ELR (cell line): Measurements from ENCODE around the gene LRP1.
A peak's percentile ranks its signal among the peaks of the same experiment; 100 is the strongest.

Source experiments
- DNase-seq: peaks from one replicate; pipeline ENCODE4 v3.0.0-alpha.2; 2015; ENCODE audit warnings: low read depth

The LRP1 gene

DNA sequence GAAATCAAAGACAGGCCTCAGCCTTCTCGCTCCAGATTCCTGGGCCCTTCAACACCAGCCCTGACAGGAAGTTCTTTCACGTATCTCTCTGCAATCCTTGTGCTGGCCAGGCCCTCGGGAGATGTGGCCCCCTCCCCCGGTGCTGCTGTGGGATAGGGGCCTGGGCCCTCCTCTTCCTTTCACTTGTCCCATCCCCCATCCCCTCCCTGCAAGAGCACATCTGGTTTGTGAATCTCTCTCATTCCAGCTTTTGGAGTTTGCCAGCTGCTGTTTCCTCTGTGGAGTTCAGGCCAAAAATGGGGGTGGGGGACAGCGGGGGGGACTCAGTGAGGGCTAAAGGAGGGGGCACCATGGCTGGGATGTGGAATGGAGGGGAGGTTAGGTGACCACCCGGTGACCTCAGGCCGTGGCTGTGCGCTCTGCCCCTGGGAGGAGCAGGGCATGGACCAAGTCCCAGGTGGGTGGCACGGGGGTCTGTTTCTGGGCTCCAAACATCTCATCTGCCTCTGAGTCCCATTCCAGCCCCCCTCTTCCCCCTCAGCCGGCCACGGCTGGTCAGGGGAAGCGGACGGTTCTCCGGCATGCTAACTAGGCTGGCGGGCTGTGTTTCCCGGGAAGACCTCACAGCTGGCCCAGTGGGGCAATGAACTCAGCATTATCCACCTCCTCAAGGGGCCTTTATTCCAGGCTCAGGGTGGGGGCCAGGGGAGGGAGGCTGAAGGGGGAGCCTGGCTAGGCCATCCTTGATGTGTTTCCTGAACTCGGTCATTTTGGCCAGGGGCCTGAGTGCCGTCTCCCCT is 7.4 kb downstream of the LRP1 start:
- DNase-seq = no peak

- DNase-seq = no peak
These were observed 10.4 kb downstream of the LRP1 start for GRCh38 chr12:57138526-57139272.

- DNase-seq = peak; percentile 63
These were observed 11.7 kb downstream of the LRP1 start for GRCh38 chr12:57139796-57140649.

DNA sequence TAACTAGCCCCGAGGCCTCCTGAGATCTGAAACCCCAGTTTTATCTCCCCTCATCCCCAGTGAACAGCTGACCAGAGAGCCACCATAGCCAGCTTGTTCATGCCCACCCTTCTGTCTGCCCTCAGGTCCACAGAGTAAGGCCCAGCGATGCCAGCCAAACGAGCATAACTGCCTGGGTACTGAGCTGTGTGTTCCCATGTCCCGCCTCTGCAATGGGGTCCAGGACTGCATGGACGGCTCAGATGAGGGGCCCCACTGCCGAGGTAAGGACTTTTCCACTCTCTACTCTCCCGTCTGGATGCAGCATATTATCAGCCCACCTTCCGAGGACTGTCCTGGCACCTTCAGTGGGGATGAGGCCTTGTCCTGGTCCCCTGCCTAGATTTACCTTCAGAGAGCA is 13.0 kb downstream of the LRP1 start:
- DNase-seq = no peak

DNA sequence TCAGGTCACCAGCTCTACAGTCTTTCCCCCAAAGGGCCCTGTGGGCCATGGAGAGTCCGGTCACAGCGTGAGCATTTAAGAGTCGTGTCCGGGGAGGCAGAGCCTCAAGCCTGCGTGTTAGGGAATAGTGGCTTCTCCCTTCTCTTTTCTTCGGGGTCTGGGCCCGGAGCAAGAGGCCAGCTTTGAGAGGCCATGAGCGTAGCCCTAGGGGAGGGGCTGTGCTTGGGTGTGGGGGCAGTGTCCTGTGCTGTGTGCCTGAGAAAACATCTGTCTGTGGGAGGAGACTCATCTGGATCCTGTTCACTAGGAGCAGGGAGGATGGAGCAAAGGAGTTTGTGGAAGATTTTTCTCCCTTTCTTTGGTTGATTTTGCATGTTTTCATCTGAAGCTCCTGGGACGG is 13.8 kb downstream of the LRP1 start:
- DNase-seq = no peak

DNA sequence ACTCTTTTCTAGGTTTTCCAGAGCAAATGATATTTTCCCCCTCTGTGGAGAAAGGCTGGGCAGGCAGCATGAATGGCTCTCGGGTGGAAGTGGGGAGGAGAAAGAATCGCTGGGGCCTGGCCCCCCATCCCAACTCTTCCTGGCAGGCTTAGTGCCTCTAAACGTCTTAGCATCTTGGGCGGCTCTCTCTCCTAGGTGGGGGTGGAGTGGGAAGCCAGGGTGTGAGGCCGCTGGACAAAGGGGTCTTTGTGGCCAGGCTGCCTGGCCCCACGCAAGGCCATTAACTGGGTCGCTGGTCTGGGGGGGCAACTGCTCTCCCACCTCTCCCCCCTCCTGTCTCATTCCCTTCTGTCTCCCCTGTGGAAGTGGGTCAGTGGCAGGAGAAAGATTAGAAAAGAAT is 14.4 kb downstream of the LRP1 start:
- no peak for DNase-seq

GRCh38 chr12:57143454-57143853 is 15.2 kb downstream of the LRP1 start:
- no peak for DNase-seq

DNA sequence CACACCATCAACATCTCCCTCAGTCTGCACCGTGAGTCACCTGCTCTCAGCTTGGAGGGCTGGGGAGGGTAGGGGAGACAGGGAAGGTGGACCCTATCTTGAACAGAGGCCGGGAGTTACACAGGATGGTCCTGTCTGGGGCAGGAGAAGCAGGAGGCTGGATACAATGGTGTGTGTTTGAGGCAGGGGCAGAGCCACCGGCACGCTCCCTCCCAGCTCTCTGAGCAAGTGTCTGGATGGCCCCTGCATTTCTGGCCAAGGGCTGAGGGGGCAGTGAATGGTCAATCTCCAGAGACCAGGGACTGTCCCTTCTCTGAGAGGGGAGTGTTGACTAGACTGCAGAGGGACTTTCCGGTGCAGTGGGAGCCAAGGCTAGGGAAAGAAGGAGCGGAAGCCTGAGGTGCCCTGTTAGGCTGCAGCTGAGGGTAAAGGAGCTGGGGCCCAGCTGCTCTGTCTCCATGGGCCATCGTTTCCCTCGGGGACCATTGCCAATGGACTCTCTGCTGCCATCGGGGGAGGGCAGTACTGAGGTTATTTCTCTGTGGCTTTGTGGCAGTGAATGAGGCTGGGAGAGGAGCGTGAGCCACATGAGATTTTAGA is 17.3 kb downstream of the LRP1 start:
- DNase-seq = no peak

- DNase-seq = no peak
These were observed 17.8 kb downstream of the LRP1 start for GRCh38 chr12:57146092-57146491.

- peak; percentile 89 for DNase-seq
These were observed 19.0 kb downstream of the LRP1 start, which contains the start of gene LRP1-AS for GRCh38 chr12:57146961-57147944. Gene LRP1-AS (minus strand): TSS chr12:57147619.

GRCh38 chr12:57148469-57149244 is 20.4 kb downstream of the LRP1 start:
- peak; percentile 63 for DNase-seq

- no peak for DNase-seq
These were observed 21.1 kb downstream of the LRP1 start for GRCh38 chr12:57149245-57149900.

GRCh38 chr12:57150400-57151000 is 22.2 kb downstream of the LRP1 start:
- DNase-seq = no peak

DNA sequence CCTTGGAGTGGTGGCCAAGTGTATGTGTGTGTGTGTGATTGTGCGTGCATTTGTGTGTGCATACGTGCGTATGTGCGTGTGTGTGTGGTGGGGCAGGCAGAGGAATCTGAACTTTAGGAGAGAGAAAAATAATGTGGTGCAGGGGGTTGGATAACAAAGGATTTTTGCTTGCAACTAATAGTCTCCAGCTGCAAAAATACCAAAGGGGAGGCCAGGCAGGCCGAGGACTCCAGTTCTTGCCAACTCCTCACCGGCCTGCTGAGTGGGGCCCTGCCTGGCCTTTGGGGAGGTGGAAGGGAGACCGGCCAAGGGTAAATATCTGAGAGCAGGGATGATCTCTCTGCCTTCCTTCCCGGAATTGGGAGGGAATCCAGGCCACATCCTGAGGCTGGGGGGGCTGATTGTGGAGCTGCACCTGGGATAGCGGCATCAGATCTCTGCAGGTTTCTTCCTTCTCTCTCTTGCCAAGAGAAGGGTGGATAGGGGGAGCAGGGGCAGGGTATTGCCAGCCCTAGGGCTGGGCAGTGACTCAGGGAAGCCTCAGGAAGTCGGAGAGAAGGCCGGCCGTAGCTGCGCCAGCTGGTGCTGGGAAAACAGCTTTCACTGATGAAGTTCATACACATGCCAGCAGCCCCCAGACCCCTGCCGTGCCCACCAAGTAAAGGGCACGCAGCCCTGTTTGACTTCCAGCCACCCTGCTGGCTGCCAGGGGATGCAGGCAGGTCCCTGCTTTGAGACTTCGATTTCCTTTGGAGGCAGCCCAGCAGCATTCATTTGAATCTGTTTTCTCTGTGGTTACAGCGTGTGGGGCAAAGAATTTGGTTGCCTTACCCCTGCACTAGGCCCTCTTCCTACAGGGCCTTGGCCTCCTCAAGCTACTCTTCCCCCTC is 23.7 kb downstream of the LRP1 start:
- DNase-seq = peak; percentile 76

DNA sequence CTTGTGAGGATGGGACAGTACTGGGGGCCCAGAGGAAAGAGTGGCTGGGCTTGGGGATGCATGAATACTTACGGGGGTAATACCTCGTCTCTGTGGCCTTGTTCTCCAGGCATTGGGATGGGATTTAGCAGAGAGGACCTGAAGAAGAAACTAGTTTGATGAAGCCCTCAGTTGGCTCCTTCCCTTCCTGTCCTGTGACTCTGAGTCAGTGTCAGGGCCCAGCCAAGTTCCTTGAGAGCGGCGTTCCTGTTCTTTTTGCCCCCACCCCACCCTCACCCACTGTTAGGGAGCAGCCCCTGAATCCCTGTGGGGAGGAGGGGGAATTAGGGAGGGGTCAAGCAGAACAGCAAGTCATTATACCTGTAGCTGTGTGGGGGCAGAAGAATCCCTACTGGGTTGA is 24.4 kb downstream of the LRP1 start:
- DNase-seq = peak; percentile 50

GRCh38 chr12:57153415-57153997 is 25.2 kb downstream of the LRP1 start:
- DNase-seq = no peak

GRCh38 chr12:57154076-57154475 is 25.8 kb downstream of the LRP1 start:
- no peak for DNase-seq
